HG02623 (cell line): Measurements from ENCODE around the gene SDK2.

Source experiments
- ATAC-seq: cut with Tn5 transposase; IDR thresholded peaks from one replicate; pipeline ENCODE4 v1.9.1; 2021; ENCODE audit warnings: moderate library complexity; ENCODE audit not compliant: unreplicated experiment

SDK2 gene, protein sequence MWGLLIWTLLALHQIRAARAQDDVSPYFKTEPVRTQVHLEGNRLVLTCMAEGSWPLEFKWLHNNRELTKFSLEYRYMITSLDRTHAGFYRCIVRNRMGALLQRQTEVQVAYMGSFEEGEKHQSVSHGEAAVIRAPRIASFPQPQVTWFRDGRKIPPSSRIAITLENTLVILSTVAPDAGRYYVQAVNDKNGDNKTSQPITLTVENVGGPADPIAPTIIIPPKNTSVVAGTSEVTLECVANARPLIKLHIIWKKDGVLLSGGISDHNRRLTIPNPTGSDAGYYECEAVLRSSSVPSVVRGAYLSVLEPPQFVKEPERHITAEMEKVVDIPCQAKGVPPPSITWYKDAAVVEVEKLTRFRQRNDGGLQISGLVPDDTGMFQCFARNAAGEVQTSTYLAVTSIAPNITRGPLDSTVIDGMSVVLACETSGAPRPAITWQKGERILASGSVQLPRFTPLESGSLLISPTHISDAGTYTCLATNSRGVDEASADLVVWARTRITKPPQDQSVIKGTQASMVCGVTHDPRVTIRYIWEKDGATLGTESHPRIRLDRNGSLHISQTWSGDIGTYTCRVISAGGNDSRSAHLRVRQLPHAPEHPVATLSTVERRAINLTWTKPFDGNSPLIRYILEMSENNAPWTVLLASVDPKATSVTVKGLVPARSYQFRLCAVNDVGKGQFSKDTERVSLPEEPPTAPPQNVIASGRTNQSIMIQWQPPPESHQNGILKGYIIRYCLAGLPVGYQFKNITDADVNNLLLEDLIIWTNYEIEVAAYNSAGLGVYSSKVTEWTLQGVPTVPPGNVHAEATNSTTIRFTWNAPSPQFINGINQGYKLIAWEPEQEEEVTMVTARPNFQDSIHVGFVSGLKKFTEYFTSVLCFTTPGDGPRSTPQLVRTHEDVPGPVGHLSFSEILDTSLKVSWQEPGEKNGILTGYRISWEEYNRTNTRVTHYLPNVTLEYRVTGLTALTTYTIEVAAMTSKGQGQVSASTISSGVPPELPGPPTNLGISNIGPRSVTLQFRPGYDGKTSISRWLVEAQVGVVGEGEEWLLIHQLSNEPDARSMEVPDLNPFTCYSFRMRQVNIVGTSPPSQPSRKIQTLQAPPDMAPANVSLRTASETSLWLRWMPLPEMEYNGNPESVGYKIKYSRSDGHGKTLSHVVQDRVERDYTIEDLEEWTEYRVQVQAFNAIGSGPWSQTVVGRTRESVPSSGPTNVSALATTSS (N-terminal part only)

DNA sequence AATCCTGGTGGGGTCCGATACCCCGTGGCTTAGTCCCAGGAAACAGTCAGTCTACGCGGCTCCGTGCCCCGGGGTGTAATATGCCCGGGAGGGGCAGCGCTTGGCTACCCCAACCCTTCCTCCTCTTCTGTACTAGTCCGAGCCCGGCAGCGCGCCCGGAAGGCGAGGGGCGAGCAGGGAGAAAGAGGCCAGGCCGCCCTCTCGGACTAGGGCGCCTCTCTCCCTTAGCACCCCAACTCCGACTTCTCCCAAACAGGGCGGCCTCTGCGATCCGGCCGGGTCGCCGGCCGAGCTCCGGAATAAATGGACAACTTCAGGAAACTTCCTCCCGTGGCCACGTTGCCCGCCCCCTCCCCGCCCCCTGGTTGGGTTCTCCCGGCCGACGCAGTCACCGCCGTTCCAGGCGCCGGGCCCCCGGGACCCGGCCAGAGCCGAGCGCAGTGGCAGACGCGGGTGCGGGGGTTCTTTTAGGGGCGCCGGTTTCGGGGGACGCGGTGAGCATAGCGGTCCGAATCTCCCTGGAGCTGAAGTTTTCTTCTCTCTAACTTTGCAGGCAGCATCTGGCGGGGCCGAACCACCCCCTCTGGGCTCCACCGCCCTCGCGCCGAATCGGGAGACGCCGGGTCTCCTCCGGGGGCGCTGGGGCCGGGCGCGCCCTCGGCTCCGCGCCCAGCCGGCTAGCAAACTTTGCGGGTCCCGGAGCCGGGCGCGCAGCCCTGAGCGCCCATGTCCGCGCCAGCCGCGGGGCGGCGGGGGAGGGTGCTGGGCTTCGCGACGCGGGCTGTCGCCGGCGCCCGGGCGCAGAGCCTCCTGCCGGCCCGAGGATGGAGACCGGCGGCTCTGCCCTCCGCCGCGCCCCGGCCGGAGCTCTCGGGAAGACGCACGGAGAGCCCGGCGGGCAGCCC, at the start of gene SDK2:
TSS of gene SDK2 (minus strand) at position 301 of the 905 bp plus-strand sequence. CDS start 357 bp downstream, outside the sequence.
- no peak for ATAC-seq

DNA sequence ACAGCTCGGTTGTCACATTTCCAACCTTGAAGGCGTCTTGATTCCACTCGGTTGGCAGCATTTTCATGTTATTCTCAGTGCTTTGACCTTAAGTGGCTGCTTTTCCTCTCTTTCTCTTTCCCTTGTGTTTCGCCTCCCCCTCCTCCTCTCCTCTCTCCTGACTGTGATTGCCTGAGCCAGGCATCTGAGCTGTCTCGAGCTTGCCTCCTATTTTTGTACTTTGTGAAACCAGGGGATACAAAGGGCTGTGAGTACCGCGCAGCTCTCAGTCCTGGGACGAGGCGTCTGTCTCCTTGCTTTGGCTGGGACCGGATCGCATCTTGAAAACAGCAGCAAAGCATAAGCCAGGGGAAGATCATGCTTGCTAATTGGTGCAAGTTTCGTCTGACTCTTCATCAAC, 48.8 kb upstream of the SDK2 start:
- ATAC-seq: no peak

DNA sequence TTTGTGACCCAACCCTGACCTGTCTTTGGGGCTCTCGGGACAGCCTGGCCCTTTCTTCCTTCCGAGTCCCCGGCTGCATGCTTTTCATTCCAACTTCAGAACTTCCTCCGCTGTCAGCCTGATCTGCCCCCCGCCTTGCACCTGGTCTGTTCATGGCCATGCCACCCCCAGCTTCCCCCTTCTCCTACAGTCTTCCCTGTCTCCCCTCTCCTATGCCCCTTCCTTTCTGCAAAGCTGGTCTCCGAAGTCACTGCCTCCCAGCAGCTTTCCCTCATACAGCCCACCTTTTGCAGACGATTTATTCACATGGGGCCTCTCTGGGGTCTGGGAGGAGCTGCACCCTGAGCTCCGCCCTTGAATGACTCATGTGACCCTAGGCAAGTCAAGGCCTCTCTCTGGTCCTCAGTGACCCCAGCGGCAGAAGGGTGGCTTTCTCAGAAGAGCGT, 47.1 kb upstream of the SDK2 start:
- ATAC-seq: no peak

DNA sequence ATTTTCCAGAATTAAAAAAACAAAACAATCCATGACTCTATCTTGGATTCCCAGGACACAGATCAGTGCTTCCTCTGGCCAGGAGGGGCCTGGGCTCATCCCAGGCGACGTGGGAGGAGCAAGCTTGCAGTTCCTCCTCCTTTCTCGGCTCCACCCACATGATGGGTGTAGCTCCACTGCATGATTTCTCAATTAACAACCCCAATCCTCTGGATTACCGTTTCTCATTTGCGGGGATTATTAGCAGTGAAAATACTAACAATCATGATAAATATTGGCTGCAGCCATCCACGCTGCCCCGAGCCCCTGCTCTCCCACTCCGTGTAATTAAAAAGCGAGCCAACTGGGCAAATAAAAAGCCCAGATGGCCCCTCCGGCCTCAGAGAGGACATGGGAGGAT, 46.4 kb upstream of the SDK2 start:
- ATAC-seq: no peak

DNA sequence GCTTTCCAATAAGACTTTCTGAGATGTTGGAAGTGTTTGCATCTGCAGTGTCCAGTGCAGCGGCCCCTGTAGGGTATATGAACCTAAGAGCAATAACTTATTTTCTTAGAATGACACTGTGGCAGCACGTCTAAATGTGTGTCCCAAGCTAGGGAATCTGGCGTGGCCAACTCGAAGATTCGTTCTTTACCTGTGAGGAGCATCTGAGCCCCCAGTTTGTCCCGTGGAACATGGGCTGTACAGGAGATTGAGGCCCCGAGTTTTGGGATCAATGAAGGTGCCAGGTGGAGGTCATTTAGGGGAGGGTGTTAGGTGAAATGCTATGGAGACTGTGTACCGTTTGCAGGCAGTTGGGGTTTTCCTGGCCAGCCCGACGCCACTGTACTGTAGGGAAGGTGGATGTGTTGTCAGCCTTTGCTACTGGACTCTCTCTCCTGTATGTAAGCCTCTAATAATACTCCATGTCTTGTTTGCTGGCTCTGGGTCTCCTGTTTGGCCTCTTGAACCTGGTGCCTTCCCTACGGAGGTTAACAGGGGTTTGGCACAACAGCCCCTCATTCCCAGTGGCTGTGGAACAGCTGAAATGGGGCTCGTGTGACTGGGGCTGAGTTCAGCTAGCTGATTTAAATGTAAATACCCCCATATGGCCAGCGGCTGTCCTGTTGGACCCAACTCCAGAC, 45.5 kb upstream of the SDK2 start:
- no peak for ATAC-seq

DNA sequence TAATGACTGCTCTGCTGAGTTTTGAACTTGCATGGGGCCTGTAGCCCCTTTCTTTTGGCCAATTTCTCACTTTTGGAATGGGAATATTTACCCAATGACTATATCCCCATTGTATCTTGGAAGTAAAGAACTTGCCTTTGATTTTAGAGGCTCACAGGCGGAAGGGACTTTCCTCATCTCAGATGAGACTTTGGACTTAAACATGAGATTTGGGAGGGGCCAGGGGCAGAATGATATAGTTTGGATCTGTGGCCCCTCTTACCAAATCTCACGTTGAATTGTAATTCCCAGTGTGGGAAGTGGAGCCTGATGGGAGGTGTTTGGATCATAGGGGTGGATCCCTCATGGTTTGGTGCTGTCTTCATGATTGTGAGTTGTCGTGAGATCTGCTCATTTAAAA, 42.7 kb upstream of the SDK2 start:
- no peak for ATAC-seq

DNA sequence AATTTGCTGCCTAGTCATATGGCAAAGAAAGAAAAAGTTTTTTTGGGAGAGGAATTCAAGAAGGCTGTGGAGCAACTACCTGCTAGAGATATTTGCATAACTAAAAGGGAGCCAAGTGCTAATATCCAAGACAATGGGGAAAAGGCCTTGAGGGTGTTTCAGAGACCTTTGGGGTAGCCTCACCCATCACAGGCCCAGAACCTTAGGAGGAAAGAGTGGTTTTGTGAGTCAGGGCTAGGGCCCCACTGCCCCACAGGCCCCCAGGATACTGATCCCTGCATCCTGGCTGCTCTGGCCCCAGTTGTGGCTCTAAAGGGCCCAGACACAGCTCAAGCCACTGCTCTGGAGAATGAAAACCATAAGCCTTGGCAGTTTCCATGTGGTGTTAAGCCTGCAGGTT, 41.9 kb upstream of the SDK2 start:
- ATAC-seq: no peak

DNA sequence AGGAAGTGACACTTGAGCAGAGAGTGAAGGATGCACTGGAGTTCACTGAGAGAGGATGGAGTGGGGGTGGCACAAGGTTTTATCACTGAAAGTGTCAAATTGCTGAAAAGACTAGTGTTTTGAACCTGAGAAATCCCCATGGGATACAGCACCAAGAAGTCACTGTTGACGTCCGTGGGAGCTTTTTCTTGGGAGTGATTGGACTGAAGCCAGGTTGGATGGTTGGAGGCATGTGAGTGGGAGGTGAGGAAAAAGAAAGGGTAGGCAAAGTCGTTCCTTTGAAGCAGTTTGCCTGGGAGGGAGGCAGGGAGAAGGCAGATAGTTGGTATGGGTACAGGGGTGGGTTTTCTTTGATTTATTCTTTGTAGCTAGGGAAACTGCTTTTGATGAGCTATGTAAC, 39.9 kb upstream of the SDK2 start:
- ATAC-seq: no peak

DNA sequence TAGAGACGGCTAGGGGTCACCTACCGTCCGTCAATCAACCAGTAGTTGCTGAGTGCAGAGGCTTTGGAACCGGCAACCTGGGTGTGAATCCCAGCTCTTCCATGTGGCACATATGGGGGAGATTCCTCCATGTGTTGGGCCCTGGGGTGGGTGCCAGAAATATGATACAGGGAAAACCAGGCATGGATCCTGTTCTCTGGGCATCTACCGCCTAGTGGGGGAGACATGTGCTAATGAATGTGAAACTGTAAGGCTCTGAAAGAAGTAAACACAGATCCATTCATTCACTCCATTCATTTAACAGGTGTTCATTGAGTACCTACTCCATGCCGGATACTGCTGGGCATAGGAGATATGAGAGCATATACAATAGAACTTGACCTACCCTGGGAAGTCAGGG, 39.5 kb upstream of the SDK2 start:
- no peak for ATAC-seq

DNA sequence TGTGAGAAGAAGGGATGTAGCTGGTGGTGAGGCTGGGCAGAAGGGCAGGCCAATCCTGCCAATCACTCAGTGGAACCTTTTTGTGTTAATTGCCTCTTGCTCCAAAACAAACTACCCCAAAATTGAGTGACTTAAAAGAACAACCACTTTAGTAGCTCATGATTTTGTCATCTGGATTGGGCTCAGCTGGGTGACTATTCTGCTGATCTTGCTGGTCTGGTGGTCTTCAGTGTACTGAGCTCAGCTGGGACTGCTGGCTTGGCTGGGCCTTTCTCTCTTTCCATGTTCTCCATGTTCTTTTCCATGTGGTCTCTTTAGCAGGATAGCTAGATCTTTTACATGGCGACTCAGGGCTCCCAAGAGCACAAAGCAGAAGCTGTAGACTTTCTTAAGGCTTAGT, 37.7 kb upstream of the SDK2 start:
- no peak for ATAC-seq

DNA sequence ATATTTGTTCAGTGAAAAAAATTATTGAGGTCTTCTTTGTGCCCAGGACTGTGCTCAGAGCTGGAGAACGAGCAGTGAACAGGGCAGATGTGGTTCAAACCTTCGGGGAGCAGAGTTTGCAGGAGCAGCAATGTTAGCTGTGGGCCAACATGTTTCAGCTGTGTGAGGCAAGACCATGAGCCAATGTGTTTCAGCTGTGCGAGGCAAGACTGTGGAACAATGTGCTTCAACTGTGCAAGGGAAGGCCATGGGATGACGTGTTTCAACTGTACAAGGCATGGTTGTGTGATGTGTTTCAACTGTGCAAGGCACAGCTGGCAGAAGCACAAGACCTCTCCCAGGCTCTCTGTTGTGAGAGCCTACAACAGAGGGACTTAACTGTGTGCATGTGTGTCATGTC, 35.2 kb upstream of the SDK2 start:
- no peak for ATAC-seq

DNA sequence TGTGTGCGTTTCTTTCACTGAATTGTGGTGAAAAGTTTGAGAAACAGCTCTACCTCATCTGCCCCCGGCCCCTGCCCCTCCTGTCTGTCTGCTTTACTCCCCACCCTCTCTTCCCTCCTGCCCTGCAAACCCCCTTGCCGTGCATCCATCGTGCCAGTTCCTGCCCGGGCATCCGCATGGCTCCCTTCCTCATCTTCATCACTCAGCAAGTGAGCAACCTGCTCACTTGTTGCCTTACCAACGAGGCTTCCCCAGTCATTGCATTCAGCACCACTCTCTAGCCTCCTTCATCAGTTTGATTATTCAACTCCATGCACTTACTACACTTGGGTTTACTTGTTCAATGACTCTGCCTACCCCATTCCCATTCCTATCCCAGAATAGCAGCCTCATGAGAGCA, 34.8 kb upstream of the SDK2 start:
- ATAC-seq: no peak

DNA sequence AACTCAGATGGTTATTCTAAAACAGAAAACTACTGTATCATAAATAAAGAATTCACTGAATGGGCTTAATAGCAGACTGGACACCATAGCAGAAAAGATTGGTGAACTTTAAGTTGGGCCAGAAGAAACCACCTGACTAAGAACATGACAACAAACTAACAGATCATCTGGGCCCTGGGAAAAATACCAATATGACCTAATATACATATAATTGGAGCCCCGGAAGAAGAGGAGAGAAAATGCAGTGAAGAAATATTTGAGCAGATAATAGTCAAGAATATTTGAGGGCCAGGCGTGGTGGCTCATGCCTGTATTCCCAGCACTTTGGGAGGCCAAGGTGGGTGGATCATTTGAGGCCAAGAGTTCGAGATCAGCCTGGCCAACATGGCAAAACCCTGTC, 25.5 kb upstream of the SDK2 start:
- no peak for ATAC-seq

DNA sequence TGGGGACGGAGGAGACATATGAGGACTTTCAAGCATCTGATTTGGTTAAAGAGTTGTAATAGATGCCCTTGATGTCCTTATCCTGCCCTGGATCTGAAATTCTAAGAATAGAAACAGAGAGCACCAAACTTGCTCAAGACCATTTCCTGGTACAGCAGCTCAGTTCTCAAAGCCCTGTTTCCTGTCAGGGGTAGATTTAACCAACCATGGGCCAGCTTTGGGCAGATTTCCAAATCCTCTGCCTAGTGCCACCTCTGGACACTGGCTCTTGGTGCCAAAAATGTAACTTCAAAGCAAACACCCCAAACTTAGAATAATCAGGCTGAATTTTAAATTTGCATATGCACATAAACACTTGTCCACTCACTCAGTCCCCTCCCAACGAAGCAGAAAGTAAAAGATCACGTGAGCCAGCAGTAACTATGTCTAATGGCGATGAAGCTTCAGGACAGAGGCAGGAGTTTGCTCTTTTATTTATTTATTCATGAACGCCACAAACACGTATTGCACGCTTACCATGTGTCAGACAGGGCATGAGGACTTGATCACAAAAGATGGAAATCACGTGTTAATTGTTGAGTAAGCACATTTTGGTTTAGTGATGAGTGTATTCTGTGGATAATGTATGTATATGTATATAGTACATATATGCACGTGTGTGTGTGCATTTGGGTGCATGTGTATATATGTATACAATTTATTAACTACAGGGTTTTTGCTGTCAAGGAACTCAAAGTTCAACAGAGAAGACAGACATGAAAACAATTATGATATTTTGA, 23.1 kb upstream of the SDK2 start:
- no peak for ATAC-seq

DNA sequence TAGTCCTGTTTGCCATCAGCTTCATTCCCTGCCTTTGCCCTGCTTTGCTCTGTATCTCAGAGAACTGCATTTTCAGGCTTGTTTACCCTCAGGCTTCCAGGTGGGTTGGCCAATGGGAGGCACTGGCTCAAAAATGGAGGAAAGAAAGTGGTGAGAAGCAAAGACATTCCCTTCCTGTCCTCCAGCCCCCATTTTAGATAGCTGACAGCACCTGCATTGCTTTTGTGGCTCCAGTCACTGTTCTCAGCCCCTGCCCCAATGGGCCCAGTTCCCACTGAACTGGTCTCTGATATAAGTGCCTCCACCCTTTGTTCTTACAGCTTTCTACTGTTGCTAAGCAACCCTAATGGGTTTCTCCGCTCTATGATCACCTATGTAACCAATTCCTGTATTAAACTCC, 19.4 kb upstream of the SDK2 start:
- no peak for ATAC-seq

DNA sequence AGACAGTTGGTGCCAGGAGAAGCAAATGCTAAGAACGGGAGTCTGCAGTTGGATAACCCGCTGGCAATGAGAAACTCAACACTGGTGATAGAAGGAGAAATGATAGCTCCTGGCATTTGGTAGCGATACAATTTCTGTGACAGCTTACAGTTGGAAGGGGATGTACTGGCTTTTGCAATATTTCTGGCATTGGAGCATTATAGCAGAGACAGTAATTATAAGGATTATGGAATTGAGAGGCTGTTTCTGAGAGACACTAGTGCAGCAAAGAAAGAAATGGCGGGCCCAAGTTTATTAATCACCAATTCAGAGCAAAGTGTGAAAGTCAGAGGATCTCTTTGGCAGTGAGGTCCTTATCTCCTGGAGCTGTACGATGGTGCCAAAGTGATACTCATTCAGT, 16.1 kb upstream of the SDK2 start:
- no peak for ATAC-seq

DNA sequence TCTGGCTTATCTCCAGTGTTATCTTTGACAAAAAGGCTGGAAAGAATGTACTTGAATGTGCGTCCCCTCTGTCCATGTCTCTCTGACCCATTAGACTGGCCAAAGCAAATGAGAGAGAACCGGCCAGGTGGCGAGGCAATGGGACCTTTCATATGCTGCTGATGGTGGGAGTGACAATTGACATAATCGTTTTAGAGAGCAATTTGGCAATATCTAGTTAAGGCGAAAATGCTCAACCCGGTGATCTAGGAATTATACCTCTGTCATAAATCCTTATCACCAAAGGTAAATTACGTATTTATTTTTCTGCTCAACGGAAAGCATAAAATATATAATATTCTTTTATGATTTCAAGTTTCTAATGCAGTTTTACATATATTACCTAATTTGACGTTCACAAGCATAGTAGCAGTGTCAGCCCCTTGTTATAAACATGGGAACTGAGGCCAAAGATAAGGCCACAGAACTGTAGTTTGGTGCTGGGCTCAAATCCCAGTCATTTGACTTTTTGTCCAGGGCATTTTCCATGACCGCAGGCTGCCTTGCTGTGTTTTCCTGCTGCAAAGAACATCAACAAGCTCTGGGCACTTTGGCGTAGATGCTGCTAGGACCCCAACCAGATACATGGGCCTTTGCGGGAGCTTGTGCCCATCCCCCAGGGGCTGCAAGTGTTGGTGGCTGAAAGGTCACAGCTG, 14.7 kb upstream of the SDK2 start:
- ATAC-seq: no peak

DNA sequence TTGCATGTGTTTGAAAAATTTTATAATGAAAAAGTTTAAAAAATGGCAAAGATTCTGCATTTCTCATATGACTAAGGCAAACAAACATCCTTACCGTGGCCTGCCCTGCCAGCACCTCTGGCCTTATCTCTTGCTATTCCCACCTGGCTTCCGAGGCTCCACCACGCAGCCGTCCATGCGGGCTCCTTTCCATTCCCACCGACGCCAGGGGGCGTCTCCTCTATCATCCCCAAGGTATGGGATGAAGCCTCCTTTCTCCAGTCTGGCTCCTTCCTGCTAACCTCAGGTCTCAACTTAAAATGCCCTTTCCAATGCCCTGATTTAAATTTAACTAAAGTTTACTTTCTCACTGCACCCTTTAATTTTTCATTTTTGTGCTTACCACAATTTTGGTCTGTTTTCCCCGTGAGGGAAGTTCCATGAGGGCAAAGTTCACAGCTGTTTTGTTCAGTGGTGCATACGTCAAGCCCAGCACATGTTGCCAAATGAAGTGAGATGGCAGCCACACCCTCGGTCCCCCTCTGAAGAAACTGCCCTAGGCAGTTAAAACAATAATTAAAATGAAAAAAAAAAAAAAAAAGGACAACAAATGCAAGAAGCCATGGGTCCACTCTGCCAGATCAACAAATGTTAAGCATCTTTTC, 13.3 kb upstream of the SDK2 start:
- ATAC-seq: no peak
